NCI-H2171 (cell line): Measurements from ENCODE around the gene GRIN2A.

Source experiments
- DNase-seq: peaks from one replicate; lab custom pipeline; 2025; lab: John Stamatoyannopoulos, UW

GRIN2A gene

GRCh38 chr16:10031955-10032354, 150.3 kb downstream of the GRIN2A start:
- DNase-seq, result no peak

GRCh38 chr16:10031473-10031872, 150.8 kb downstream of the GRIN2A start:
- DNase-seq, result no peak

- no peak for DNase-seq
Measured at GRCh38 chr16:10028644-10029043, 153.6 kb downstream of the GRIN2A start.

GRCh38 chr16:10027553-10027952, 154.7 kb downstream of the GRIN2A start:
- no peak for DNase-seq

GRCh38 chr16:10026593-10026992, 155.6 kb downstream of the GRIN2A start:
- DNase-seq, result no peak

- no peak for DNase-seq
Measured at GRCh38 chr16:10022098-10022497, 160.1 kb downstream of the GRIN2A start.

GRCh38 chr16:10020866-10021265, 161.4 kb downstream of the GRIN2A start:
- DNase-seq, result no peak

GRCh38 chr16:10016752-10017151, 165.5 kb downstream of the GRIN2A start:
- DNase-seq, result no peak

GRCh38 chr16:10015397-10015796, 166.8 kb downstream of the GRIN2A start:
- DNase-seq, result no peak

- no peak for DNase-seq
Measured at GRCh38 chr16:10013774-10014173, 168.5 kb downstream of the GRIN2A start.

GRCh38 chr16:10013364-10013763, 168.9 kb downstream of the GRIN2A start:
- no peak for DNase-seq

- DNase-seq, result no peak
Measured at GRCh38 chr16:10009684-10010083, 172.5 kb downstream of the GRIN2A start.

- DNase-seq, result no peak
Measured at GRCh38 chr16:10003486-10003885, 178.7 kb downstream of the GRIN2A start.

- no peak for DNase-seq
Measured at GRCh38 chr16:10001258-10001775, 180.9 kb downstream of the GRIN2A start.

GRCh38 chr16:9996221-9996620, 186.0 kb downstream of the GRIN2A start:
- DNase-seq, result no peak

- no peak for DNase-seq
Measured at GRCh38 chr16:9992441-9992840, 189.8 kb downstream of the GRIN2A start.

- no peak for DNase-seq
Measured at GRCh38 chr16:9980981-9981380, 201.2 kb downstream of the GRIN2A start.

- DNase-seq, result no peak
Measured at GRCh38 chr16:9978160-9978725, 204.0 kb downstream of the GRIN2A start.

- DNase-seq, result no peak
Measured at GRCh38 chr16:9977333-9977897, 204.8 kb downstream of the GRIN2A start.

- DNase-seq, result no peak
Measured at GRCh38 chr16:9976601-9977000, 205.6 kb downstream of the GRIN2A start.

- DNase-seq, result no peak
Measured at GRCh38 chr16:9971907-9972306, 210.3 kb downstream of the GRIN2A start.

- no peak for DNase-seq
Measured at GRCh38 chr16:9970796-9971195, 211.4 kb downstream of the GRIN2A start.

- DNase-seq, result no peak
Measured at GRCh38 chr16:9970244-9970643, 212.0 kb downstream of the GRIN2A start.

GRCh38 chr16:9969580-9969979, 212.6 kb downstream of the GRIN2A start:
- DNase-seq, result no peak
